Measurements from ENCODE around the gene ZNF862.

GRCh38 chr7:149853157-149853556 lies 15.0 kb downstream of the ZNF862 start:
- TF ChIP-seq CTCF (IDR thresholded peaks at IDR 0.05; ENCODE audit: extremely low read depth in 1 of 2, insufficient read depth in 1 of 2, low read depth in 1 of 2, low read length in 2 of 2), result no peak
- no peak for TF ChIP-seq POLR2A (IDR thresholded peaks at IDR 0.05; ENCODE audit: low read depth, low read length)
- no peak for TF ChIP-seq POLR2AphosphoS5 (IDR thresholded peaks at IDR 0.05; ENCODE audit: insufficient read depth, low read depth, low read length)
- no peak for TF ChIP-seq JUN (IDR thresholded peaks at IDR 0.05; ENCODE audit: borderline replicate concordance, insufficient read depth, insufficient read length, low read depth)
- no peak for TF ChIP-seq EZH2 (IDR thresholded peaks at IDR 0.05; ENCODE audit: borderline replicate concordance, low read depth, low read length, severe bottlenecking)
- no peak for TF ChIP-seq FOS (IDR thresholded peaks at IDR 0.05; ENCODE audit: borderline replicate concordance, insufficient read depth, low read length)
- TF ChIP-seq MAX (IDR thresholded peaks at IDR 0.05; ENCODE audit: insufficient read depth, insufficient read length), result no peak
- TF ChIP-seq MYC (IDR thresholded peaks at IDR 0.05; ENCODE audit: low read depth, low read length), result no peak

Measured in endothelial cell of umbilical vein (primary cell).